MCF 10A (cell line): ENCODE results near the gene IPO4. TPM values are rescaled to one million over a fixed set of nuclear protein-coding genes. Genes with fewer than 3 reads are reported as not detected.
A peak's percentile ranks its signal among the peaks of the same experiment; 100 is the strongest.
"Not testable (repeated sequence)": the region's sequence is repeated elsewhere in the genome, so short reads cannot be mapped to it uniquely, and the experiment has no call there.

Experiments used
- BruUV-seq: library from RNA; stranded (reverse); fragments of 400-500 nt; replicated peaks from 2 replicates; lab custom pipeline; 2021; lab: Mats Ljungman, UMichigan
- CTCF ChIA-PET: fragments of 300-600 bp; sonication (Branson Sonifier 250); formaldehyde crosslinking; extraction: SDS; loops from one replicate; lab custom pipeline; 2021; ENCODE audit warnings: antibody characterized with exemption, inconsistent platforms; lab: Yijun Ruan, JAX
- POLR2A ChIA-PET: fragments of 300-600, 350-650 bp; sonication (Branson Sonifier 250); formaldehyde crosslinking; extraction: SDS; loops from one replicate; lab custom pipeline; 2020; ENCODE audit warnings: antibody characterized with exemption, inconsistent platforms; lab: Yijun Ruan, JAX
- DNase-seq: peaks from one replicate; pipeline ENCODE4 v3.0.0-alpha.2; 2018; ENCODE audit not compliant: unreplicated experiment
- H3K27ac Mint-ChIP-seq: one replicate; pipeline ENCODE4 v1.8.0; 2022; ENCODE audit warnings: mild to moderate bottlenecking, low read depth, mixed read lengths; ENCODE audit not compliant: unreplicated experiment
- H3K27me3 Mint-ChIP-seq: one replicate; pipeline ENCODE4 v1.8.0; 2022; ENCODE audit warnings: mixed read lengths; ENCODE audit not compliant: insufficient read depth, unreplicated experiment
- H3K36me3 Mint-ChIP-seq: one replicate; pipeline ENCODE4 v1.8.0; 2022; ENCODE audit warnings: mild to moderate bottlenecking, moderate library complexity, mixed read lengths; ENCODE audit not compliant: insufficient read depth, unreplicated experiment
- H3K4me1 Mint-ChIP-seq: one replicate; pipeline ENCODE4 v1.8.0; 2022; ENCODE audit warnings: mixed read lengths; ENCODE audit not compliant: insufficient read depth, unreplicated experiment
- H3K4me3 Mint-ChIP-seq: one replicate; pipeline ENCODE4 v1.8.0; 2022; ENCODE audit warnings: mild to moderate bottlenecking, moderate library complexity, mixed read lengths; ENCODE audit not compliant: unreplicated experiment
- H3K9me3 Mint-ChIP-seq: one replicate; pipeline ENCODE4 v1.8.0; 2022; ENCODE audit warnings: mixed read lengths; ENCODE audit not compliant: unreplicated experiment
- intact Hi-C: fragments of 100-400 bp; cut with micrococcal nuclease; formaldehyde crosslinking; loops from 2 replicates; pipeline ENCODE4 v1.14.1; 2022
- total RNA-seq: library from RNA; stranded (reverse); gene quantifications from 2 replicates; pipeline ENCODE4 v1.2.3, GENCODE V29; 2022
- TF ChIP-seq, protein P1 (sequence below): fragments of 200-600 bp; IDR thresholded peaks from one replicate; pipeline ENCODE4 v1.8.0; 2022; ENCODE audit warnings: antibody characterized with exemption, mild to moderate bottlenecking; ENCODE audit not compliant: unreplicated experiment

IPO4 gene
- total RNA-seq, 1 experiment from 2014 or later = 100 TPM

DNA sequence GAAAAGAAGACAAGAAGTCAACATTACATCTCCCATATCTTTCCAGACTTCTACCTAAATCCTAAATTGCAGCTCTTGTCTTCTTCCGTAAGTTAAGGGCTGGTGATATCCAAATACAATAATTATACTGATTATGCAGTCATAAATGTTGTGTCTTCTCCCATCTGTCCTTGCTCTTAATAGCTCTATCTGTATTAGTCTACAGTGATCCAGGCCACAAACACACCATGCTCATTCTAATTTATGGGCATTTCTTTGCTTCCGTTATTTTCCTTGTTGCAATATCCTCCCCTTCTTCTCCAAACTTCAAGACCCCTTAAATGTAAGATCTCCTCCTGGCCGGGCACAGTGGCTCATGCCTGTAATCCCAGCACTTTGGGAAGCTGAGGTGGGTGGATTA, 30.9 kb upstream of the IPO4 start:
- Mint-ChIP-seq H3K27ac (no peak overlapping the region), H3K36me3 (peaks cover 31% of the 10 kb centered on the region), H3K4me3 (no peak overlapping the region), H3K4me1 (peaks cover 10% of the 10 kb centered on the region), H3K9me3 (no peaks in the 10 kb centered on the region), H3K27me3 (no peaks in the 10 kb centered on the region)
- TF ChIP-seq, protein P1, sequence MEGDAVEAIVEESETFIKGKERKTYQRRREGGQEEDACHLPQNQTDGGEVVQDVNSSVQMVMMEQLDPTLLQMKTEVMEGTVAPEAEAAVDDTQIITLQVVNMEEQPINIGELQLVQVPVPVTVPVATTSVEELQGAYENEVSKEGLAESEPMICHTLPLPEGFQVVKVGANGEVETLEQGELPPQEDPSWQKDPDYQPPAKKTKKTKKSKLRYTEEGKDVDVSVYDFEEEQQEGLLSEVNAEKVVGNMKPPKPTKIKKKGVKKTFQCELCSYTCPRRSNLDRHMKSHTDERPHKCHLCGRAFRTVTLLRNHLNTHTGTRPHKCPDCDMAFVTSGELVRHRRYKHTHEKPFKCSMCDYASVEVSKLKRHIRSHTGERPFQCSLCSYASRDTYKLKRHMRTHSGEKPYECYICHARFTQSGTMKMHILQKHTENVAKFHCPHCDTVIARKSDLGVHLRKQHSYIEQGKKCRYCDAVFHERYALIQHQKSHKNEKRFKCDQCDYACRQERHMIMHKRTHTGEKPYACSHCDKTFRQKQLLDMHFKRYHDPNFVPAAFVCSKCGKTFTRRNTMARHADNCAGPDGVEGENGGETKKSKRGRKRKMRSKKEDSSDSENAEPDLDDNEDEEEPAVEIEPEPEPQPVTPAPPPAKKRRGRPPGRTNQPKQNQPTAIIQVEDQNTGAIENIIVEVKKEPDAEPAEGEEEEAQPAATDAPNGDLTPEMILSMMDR = no peak
- ChIA-PET POLR2A (interaction anchor here (0.7 to 1.4 kb wide), 6 partner anchors 10 to 79 kb away, joined by 3 to 7 read pairs (median 4); partner anchors contain the start of genes GMPR2, NEDD8, TINF2 and TM9SF1), CTCF (interaction anchor here (1.1 to 2.4 kb wide), 5 partner anchors 19 to 78 kb away, joined by 3 to 19 read pairs (median 6); partner anchors contain the start of gene TINF2)
- no peak for DNase-seq
- no TSS peak for BruUV-seq
- intact Hi-C loops = no loop called here

DNA sequence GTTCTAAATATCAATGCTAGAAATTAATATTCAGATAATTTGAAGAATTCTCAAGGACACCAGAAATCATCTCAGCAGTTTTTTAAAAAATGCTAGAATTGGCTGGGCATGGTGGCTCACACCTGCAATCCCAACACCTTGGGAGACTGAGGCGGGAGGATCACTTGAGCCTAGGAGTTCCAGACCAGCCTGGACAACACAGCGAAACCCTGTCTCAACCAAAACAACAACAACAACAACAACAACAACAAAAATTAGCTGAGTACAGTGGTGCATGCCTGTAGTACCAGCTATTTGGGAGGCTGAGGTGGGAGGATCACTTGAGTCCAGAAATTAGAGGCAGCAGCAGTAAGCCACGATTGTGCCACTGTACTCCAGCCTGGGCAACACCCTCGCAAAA, 30.5 kb upstream of the IPO4 start:
- Mint-ChIP-seq H3K36me3 (peaks cover 27% of the 10 kb centered on the region), H3K4me1 (peaks cover 11% of the 10 kb centered on the region), H3K4me3 (no peak overlapping the region), H3K27ac (no peak overlapping the region), H3K9me3 (no peaks in the 10 kb centered on the region), H3K27me3 (no peaks in the 10 kb centered on the region)
- TF ChIP-seq, protein P1 = no peak
- no TSS peak for BruUV-seq
- ChIA-PET CTCF (interaction anchor here (1.1 to 2.4 kb wide), 5 partner anchors 19 to 78 kb away, joined by 3 to 19 read pairs (median 6); partner anchors contain the start of gene TINF2), POLR2A (interaction anchor here (1.4 kb wide), 1 partner anchor 14 kb away, joined by 4 read pairs; the partner anchor contains the start of genes GMPR2 and NEDD8)
- intact Hi-C loops = no loop called here
- no peak for DNase-seq

DNA sequence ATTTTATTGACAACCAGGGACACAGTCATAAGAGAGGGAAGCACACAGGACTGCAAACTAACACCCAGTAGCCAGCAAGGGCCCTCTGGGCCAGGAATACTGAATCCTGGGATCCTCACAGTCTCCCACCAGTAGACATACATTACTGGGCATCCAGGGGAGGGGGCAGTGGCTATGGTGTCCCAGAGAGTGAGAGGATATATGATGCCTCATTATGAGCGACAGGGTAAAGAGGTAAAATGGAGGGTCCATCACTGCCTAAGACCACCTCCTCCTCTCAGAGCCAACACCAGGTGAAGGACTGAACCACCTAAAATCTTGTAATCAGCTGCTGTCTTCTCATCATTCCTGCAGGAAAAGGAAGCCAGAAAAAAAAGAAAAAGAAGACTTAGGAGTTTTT, 28.3 kb upstream of the IPO4 start:
- Mint-ChIP-seq H3K36me3 (peaks cover 42% of the 10 kb centered on the region), H3K4me1 (peaks cover 20% of the 10 kb centered on the region)
- H3K4me3 Mint-ChIP-seq, BruUV-seq, H3K27ac Mint-ChIP-seq, H3K9me3 Mint-ChIP-seq, DNase-seq, H3K27me3 Mint-ChIP-seq: not testable (repeated sequence)
- POLR2A ChIA-PET = interaction anchor here (0.6 to 5.1 kb wide), 6 partner anchors 14 to 102 kb away, joined by 3 to 69 read pairs (median 18); partner anchors contain the start of genes DCAF11, DHRS1, LTB4R2 and NOP9
- intact Hi-C loops = loop anchor here (1.0 kb wide), 3 partner anchors 15 to 80 kb away; partner anchors contain the start of genes GMPR2 and NEDD8
- CTCF ChIA-PET = interaction anchor here (0.6 to 4.2 kb wide), 4 partner anchors 8 to 91 kb away, joined by 3 to 32 read pairs (median 9); partner anchors contain the start of gene CIDEB

DNA sequence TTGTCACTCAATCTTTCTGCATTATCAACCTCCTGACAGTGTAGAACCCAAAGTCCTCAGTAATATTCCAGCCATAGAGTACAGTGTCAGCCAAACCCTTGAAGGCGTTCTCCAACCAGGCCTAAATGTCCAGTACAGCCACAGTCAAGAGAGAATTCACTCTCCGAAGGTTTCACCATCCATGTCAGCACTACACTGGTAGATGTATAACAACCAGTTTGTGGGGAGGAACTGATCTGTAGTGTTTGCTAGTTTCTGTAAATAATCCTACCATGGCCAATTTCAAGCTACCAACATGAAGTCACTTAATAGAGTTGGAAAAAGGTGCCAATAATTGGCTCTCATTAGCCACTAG, 27.7 kb upstream of the IPO4 start:
- POLR2A ChIA-PET = interaction anchor here (0.6 to 5.1 kb wide), 20 partner anchors 9 to 135 kb away, joined by 3 to 69 read pairs (median 4); partner anchors contain the start of genes DCAF11, DHRS1, EMC9 and GMPR2
- H3K27ac Mint-ChIP-seq = no peak overlapping the region

More for the DNA sequence above, 27.7 kb upstream of the IPO4 start:
- H3K36me3 Mint-ChIP-seq = peaks cover 47% of the 10 kb centered on the region
- H3K9me3 Mint-ChIP-seq = no peaks in the 10 kb centered on the region
- CTCF ChIA-PET = interaction anchor here (0.6 to 4.2 kb wide), 7 partner anchors 9 to 117 kb away, joined by 3 to 32 read pairs (median 9); partner anchors contain the start of genes CIDEB and TINF2
- intact Hi-C loops = loop anchor here (1.0 kb wide), 3 partner anchors 16 to 81 kb away; partner anchors contain the start of genes GMPR2 and NEDD8
- no peaks in the 10 kb centered on the region for H3K27me3 Mint-ChIP-seq
- TF ChIP-seq, protein P1 = no peak
- no TSS peak for BruUV-seq
- peak overlapping the region; percentile 80 for H3K4me3 Mint-ChIP-seq
- no peak for DNase-seq
- H3K4me1 Mint-ChIP-seq = peaks cover 20% of the 10 kb centered on the region
